Suppressor macrophage treated with lipopolysaccharide for 1 hour (primary cell): ENCODE results near the gene HOXC6.
A peak's percentile ranks its signal among the peaks of the same experiment; 100 is the strongest.

Experiments used
- DNase-seq, 3 donors: peaks; one replicate each; pipeline ENCODE4 v3.0.0-alpha.2; 2020 to 2022

HOXC6 gene

GRCh38 chr12:54002915-54003389 lies 25.3 kb upstream of the HOXC6 start:
- DNase-seq: no peak

DNA sequence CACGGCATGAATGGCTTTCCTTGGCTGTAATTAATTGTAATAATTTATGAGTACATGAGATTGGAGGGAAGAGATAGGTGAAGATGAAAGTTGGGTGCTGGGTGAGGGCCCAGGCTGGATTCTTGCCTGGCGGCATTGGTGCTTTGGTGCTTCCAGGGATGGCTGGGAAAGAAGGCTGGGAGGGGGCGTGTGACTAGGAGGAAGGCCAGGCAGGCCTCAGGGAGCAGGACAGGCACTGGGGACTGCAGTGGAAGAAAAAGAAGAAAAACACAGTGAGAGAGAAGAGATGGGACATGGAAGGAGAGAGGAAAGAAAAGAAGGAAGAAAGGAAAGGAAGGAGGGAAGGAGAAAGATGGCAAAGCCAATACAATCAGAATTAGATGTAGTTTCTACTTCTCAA lies 24.6 kb upstream of the HOXC6 start:
- DNase-seq: no peak

- DNase-seq: no peak
Measured at GRCh38 chr12:54004063-54004840, 24.0 kb upstream of the HOXC6 start.

GRCh38 chr12:54004841-54005530 lies 23.3 kb upstream of the HOXC6 start:
- no peak for DNase-seq

DNA sequence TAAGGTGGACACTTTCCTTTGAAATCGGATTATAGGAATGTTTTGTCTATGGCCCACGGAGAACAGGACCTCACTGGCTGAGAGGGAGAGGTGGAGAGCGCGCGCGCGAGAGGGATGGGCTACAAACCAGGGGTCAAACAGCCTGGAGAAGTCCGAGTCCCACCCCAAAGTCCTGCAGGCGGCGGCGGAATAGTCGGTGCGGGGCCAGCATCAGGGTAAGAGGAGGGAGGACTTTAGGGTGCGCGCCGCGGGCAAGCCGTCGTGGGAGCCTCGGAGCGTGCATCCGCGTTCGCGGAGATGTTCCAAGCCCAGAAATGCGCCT lies 22.7 kb upstream of the HOXC6 start:
- DNase-seq: no peak

DNA sequence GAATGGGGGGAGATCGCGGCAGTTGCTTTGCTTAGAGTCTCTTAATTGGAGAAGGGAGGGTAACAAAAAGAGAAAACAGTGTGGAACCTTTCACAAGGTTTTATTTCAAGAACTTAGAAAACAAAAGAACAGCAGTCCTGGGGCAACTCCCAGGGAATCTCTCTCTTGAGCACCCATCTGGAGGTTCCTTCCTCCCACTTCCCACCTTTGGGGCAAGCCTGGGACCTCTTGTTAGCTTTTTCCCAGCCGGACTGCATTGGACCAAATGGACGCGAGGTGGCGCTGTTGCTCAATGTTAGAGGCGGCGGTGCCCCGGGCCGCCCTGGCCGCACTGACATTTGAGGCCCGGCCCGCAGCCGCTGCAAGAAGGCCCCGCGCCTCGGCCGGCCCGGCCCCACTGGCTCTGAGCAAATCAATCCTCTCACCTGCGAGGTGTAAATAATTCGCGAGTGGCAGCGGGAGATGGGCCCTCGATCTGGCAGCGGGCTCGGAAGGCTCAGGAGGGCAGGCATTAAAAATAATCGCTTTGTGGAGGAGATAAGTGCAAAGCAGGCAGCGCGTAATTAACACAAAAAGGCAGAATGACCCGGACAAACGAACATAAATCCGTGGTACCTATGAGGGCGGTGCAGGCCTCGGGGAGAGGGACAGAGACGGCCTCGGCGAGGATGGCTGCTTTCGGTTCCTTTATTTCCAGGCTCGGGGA lies 22.2 kb upstream of the HOXC6 start:
- DNase-seq: peak; percentile 85 to 93 (median 91)

GRCh38 chr12:54006559-54007220 lies 21.6 kb upstream of the HOXC6 start:
- DNase-seq: no peak

DNA sequence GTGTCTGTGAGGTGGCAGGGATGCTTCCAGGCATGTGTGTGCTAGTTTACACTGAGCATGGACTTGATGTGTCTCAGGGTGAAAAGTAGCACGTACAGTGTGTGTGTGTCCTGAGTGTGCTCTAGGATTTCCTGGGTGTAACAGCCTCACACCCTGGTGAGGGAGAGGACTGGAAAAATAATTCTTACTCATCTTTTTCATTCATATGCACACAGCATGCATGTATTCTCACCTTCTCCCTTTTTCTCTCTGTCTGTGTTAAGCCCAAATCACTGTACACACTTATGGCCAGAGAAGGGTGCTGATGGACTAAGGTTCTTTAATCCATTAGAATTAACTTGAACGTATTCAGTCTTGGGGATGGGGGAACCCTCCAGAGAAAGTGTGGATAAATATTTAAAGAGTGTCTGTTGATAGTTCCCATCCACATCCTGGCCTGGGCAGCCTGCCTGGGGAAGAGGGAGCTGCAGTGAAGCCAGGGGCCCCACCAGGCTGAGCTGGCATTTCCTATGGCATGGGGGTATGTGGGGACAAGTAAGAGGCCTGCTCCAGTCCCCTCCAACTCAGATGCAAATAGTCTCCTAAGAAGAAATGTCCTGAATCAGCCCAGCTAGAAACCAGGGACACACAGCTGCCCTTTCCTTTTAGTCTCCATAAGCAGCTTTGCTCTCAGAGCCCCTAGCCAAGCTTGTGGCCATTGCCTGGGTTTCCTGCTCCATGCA lies 20.5 kb upstream of the HOXC6 start:
- no peak for DNase-seq

GRCh38 chr12:54008260-54008552 lies 20.0 kb upstream of the HOXC6 start:
- no peak for DNase-seq

DNA sequence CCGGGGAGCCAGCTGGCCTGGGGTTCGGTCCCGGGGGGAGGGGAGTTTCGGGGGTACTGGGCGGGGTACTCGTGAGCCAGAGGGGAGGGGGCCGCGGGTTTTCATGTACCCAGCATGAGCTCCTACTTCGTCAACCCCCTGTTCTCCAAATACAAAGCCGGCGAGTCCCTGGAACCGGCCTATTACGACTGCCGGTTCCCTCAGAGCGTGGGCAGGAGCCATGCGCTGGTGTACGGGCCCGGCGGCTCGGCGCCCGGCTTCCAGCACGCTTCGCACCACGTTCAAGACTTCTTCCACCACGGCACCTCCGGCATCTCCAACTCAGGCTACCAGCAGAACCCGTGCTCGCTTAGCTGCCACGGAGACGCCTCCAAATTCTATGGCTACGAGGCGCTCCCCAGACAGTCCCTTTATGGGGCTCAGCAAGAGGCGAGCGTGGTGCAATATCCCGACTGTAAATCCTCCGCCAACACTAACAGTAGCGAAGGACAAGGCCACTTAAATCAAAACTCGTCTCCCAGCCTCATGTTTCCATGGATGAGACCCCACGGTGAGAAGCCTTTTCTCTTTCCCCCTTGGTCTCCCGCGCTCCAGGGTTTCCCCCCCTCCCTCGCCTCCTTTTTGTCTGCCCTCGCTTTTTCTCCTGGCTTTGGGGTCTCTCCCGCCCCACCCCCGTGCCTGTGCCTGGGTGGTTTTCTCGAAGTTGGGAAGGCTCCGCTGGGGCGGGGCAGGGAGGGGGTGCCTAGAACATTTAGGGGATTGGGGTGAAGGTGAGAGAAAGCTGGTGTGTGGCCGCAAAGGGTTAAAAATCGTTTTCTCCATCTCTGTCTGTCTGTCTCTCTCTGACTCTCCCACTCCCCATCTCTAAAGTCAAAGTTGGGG lies 18.8 kb upstream of the HOXC6 start:
- peak; percentile 45 to 69 (median 62) for DNase-seq

- no peak for DNase-seq
Measured at GRCh38 chr12:54010053-54010971, 17.9 kb upstream of the HOXC6 start.

DNA sequence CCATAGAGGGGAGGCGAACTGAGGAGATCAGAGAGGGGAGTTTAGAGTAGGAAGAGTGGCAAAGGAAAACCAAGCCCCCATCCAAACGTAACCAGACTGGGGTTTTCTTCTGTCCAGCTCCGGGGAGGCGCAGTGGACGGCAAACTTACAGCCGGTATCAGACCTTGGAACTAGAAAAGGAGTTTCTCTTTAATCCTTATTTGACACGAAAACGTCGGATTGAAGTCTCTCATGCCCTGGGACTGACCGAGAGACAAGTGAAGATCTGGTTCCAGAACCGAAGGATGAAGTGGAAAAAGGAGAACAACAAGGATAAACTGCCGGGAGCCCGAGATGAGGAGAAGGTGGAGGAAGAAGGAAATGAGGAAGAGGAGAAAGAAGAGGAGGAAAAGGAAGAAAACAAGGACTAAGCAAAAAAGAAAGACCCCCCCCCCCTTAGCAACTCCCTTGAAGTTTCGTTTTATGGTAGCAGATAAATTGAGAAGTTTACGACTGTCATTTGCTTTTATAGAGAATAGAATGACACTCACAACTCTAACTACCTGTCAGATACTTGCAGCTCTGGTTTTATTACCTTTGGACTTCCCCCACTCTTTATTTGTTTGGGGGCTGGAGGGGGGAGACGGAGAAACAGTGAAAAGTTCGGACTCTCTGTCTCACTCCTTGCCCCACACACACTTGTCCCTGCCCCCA lies 17.1 kb upstream of the HOXC6 start:
- no peak for DNase-seq

DNA sequence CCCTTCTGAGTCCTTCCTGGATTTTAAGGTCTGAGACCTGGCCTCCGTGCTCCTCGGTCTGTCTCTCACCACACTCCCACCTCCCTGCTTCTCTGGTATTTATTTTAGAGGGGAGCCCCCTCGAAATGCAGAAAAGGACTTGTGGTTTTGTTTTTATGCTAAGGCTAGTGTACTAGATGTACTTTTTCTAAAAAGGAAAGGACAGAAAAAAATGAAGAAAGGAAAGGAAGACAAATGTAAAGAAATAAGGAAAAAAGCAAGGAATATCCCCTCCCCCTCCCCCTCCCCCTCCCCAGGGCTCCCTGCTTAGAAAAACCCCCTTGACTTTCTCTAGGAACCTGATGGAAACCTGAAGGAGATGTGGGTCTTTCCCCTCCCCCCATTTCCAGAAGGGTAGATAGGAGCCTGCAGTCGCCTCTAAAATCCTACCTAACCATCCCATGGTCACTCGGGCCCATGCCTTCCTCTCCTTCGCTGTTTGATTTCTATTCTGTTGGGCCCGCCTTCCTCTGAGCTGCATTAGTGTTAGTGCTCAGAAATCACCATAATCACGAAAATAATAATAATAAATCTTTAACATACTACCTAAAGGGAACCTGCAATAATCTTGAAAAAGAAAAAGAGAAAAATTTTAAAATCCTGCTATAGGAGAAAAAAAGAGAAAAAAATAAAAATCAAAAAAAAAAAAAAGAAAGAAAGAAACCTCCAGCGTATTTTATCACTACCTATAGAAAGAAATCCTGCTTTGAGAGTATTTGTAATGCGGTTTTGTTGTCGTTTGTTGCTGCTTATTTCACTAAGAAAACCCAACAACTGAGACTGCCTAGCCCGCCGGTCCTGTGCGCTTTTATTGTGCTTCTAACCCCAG lies 16.3 kb upstream of the HOXC6 start:
- DNase-seq: no peak

GRCh38 chr12:54012631-54013409 lies 15.4 kb upstream of the HOXC6 start:
- no peak for DNase-seq

GRCh38 chr12:54014377-54015017 lies 13.7 kb upstream of the HOXC6 start:
- no peak for DNase-seq

GRCh38 chr12:54015018-54015931 lies 13.0 kb upstream of the HOXC6 start:
- no peak for DNase-seq

DNA sequence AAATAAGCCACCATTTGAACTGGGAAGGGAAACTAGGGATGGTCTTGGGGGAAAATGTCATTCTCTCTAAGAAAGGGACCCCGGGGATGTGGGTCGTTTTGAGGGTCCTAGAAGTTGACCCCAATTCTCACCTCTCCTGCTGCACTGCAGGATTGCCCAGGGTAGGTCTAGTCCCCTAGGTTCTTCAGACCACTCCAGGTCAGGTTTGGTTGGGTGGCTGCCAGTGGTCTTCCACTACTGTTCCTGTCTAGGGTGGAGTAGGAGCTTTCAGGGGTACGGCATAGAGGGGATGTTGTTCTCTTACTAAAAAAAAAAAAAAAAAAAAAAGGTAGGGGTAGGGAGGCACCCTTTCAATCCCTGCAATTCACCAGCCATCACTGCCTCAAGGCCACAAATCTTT lies 12.2 kb upstream of the HOXC6 start:
- DNase-seq: no peak
